Liver (tissue), 9 donors: ENCODE results near the gene CHP1. TPM values are rescaled to one million over a fixed set of nuclear protein-coding genes. Genes with fewer than 3 reads are reported as not detected.

ENCODE experiments used
- DNase-seq: peaks from one replicate; pipeline ENCODE4 v3.0.0-alpha.2; 2017; ENCODE audit warnings: low spot score
- H3K27ac ChIP-seq, 2 donors: one replicate each; pipeline ENCODE4 v1.7.0; 2013; ENCODE audit warnings: inconsistent platforms in 2 of 2, low read length in 2 of 2, control low read depth in 1 of 2, low read depth in 1 of 2, mild to moderate bottlenecking in 1 of 2
- H3K27me3 ChIP-seq, 4 donors: one replicate each; pipeline versions ENCODE4 v1.6.1 to v1.7.0; 2013; ENCODE audit warnings: low read length in 3 of 4, inconsistent platforms in 1 of 4, mild to moderate bottlenecking in 1 of 4, moderate library complexity in 1 of 4; ENCODE audit not compliant: control insufficient read depth in 4 of 4, insufficient read depth in 4 of 4
- H3K36me3 ChIP-seq, 4 donors: one replicate each; pipeline versions ENCODE4 v1.6.1 to v1.7.0; 2013; ENCODE audit warnings: low read length in 3 of 4, mild to moderate bottlenecking in 3 of 4, low read depth in 1 of 4, moderate library complexity in 1 of 4; ENCODE audit not compliant: control insufficient read depth in 4 of 4, insufficient read depth in 3 of 4
- H3K4me1 ChIP-seq, 4 donors: one replicate each; pipeline versions ENCODE4 v1.6.1 to v1.7.0; 2013; ENCODE audit warnings: low read length in 3 of 4, mild to moderate bottlenecking in 3 of 4, moderate library complexity in 1 of 4; ENCODE audit not compliant: control insufficient read depth in 4 of 4, insufficient read depth in 4 of 4
- H3K4me3 ChIP-seq, 3 donors: one replicate each; pipeline versions ENCODE4 v1.6.1 to v1.7.0; 2013; ENCODE audit warnings: low read length in 3 of 3, control low read depth in 1 of 3, low read depth in 1 of 3, mild to moderate bottlenecking in 1 of 3
- H3K9ac ChIP-seq, 2 donors: one replicate each; pipeline ENCODE4 v1.7.0; 2013; ENCODE audit warnings: low read length in 2 of 2, mild to moderate bottlenecking in 2 of 2, moderate library complexity in 2 of 2, control low read depth in 1 of 2, low read depth in 1 of 2
- H3K9me3 ChIP-seq, 4 donors: one replicate each; pipeline versions ENCODE4 v1.6.1 to v1.7.0; 2013; ENCODE audit warnings: low read length in 3 of 4; ENCODE audit not compliant: control insufficient read depth in 4 of 4
- ATF3 ChIP-seq: IDR thresholded peaks from 2 replicates; pipeline ENCODE4 v1.6.1; 2016; ENCODE audit warnings: antibody characterized with exemption
- CTCF ChIP-seq: fragments of 150-350 bp; IDR thresholded peaks from 2 replicates; pipeline ENCODE4 v1.5.1; 2017; ENCODE audit warnings: improper control_type of control experiment, low read depth, low read length; ENCODE audit not compliant: missing input control
- EGR1 ChIP-seq, 2 donors: IDR thresholded peaks; 2 replicates each; pipeline ENCODE4 v1.6.1; 2016 to 2018; ENCODE audit warnings: antibody characterized with exemption in 2 of 2, low read depth in 2 of 2
- FOXA1 ChIP-seq: IDR thresholded peaks from 2 replicates; pipeline ENCODE4 v1.6.1; 2016; ENCODE audit warnings: antibody characterized with exemption
- FOXA2 ChIP-seq: IDR thresholded peaks from 2 replicates; pipeline ENCODE4 v1.6.1; 2016; ENCODE audit warnings: antibody characterized with exemption
- GABPA ChIP-seq, 2 donors: IDR thresholded peaks in 1 of 2; conservative IDR thresholded peaks in 1 of 2; 2 replicates each; pipeline ENCODE4 v1.6.1; 2016; ENCODE audit warnings: antibody characterized with exemption in 2 of 2, mild to moderate bottlenecking in 1 of 2, moderate library complexity in 1 of 2
- HNF4A ChIP-seq, 2 donors: conservative IDR thresholded peaks; 2 replicates each; pipeline ENCODE4 v1.6.1; 2016; ENCODE audit warnings: antibody characterized with exemption in 2 of 2, mild to moderate bottlenecking in 2 of 2
- HNF4G ChIP-seq: IDR thresholded peaks from 2 replicates; pipeline ENCODE4 v1.6.1; 2016; ENCODE audit warnings: antibody characterized with exemption
- JUND ChIP-seq, 2 donors: IDR thresholded peaks; 2 replicates each; pipeline ENCODE4 v1.6.1; 2016; ENCODE audit warnings: antibody characterized with exemption in 2 of 2
- MAX ChIP-seq: IDR thresholded peaks from 2 replicates; pipeline ENCODE4 v1.6.1; 2016; ENCODE audit warnings: antibody characterized with exemption
- NR2F2 ChIP-seq: IDR thresholded peaks from 2 replicates; pipeline ENCODE4 v1.6.1; 2016; ENCODE audit warnings: antibody characterized with exemption
- RAD21 ChIP-seq, 2 donors: IDR thresholded peaks; 2 replicates each; pipeline ENCODE4 v1.6.1; 2016; ENCODE audit warnings: antibody characterized with exemption in 2 of 2, mild to moderate bottlenecking in 2 of 2
- REST ChIP-seq: IDR thresholded peaks from 2 replicates; pipeline ENCODE4 v1.6.1; 2016; ENCODE audit warnings: antibody characterized with exemption, mild to moderate bottlenecking
- RXRA ChIP-seq, 2 donors: IDR thresholded peaks; 2 replicates each; pipeline ENCODE4 v1.6.1; 2017 to 2018; ENCODE audit warnings: antibody characterized with exemption in 2 of 2, mild to moderate bottlenecking in 1 of 2
- SP1 ChIP-seq: IDR thresholded peaks from 2 replicates; pipeline ENCODE4 v1.6.1; 2018; ENCODE audit warnings: antibody characterized with exemption, mild to moderate bottlenecking
- TAF1 ChIP-seq: conservative IDR thresholded peaks from 2 replicates; pipeline ENCODE4 v1.6.1; 2016; ENCODE audit warnings: antibody characterized with exemption, mild to moderate bottlenecking
- YY1 ChIP-seq: IDR thresholded peaks from 2 replicates; pipeline ENCODE4 v1.6.1; 2016; ENCODE audit warnings: antibody characterized with exemption, mild to moderate bottlenecking
- ZBTB33 ChIP-seq: IDR thresholded peaks from 2 replicates; pipeline ENCODE4 v1.6.1; 2016; ENCODE audit warnings: antibody characterized with exemption
- WGBS: extraction: QIAGEN DNeasy Blood & Tissue Kit; methylation state at CpG from one replicate; pipeline ENCODE4 v1.1.7; 2013; 5-methylcytosine and 5-hydroxymethylcytosine counted together
- polyA plus RNA-seq, 2 donors: library from polyadenylated mRNA; stranded (reverse) in 1 of 2; unstranded in 1 of 2; fragments of 200-250 nt in 1 of 2; fragments of >200 nt in 1 of 2; fragmentation: Nextera tagmentation in 1 of 2; extraction: Ambion mirVana in 1 of 2; gene quantifications; one replicate each; pipeline versions ENCODE4 v1.2.1 to v1.2.3, GENCODE V29; 2013 to 2015
- total RNA-seq, 2 donors: library from RNA; depleted of rRNA; stranded (reverse); fragments of >200 nt; gene quantifications; one replicate each; pipeline ENCODE4 v1.2.3, GENCODE V29; 2014
- donor health status: healthy.
- donor health status: healthy.
- donor health status: healthy.
- donor health status: healthy.
- donor health status: healthy.

Gene CHP1
- total and polyA plus RNA-seq, 4 donors, result 87.4 to 162 (median 117) TPM

GRCh38 chr15:41183581-41183980 is 47.5 kb upstream of the CHP1 start (continued):
- no peak for TF ChIP-seq ZBTB33
- TF ChIP-seq FOXA1, result no peak
- TF ChIP-seq HNF4A (conservative IDR thresholded peaks at IDR 0.05), result no peak
- no peak for TF ChIP-seq NR2F2
- TF ChIP-seq HNF4G, result no peak
- no peak for TF ChIP-seq GABPA (IDR thresholded peaks at IDR 0.05 in 1 of 2, conservative IDR thresholded peaks at IDR 0.05 in 1 of 2)
- no peak for TF ChIP-seq JUND (IDR thresholded peaks at IDR 0.05)

GRCh38 chr15:41194444-41194843 is 36.6 kb upstream of the CHP1 start:
- H3K4me3 ChIP-seq, result no peak overlapping the region
- no peak overlapping the region for H3K27ac ChIP-seq
- H3K4me1 ChIP-seq, result peaks cover 0 to 2% (median 0%) of the 10 kb centered on the region in 4 donors
- H3K9ac ChIP-seq, result no peak overlapping the region
- H3K27me3 ChIP-seq, result no peaks in the 10 kb centered on the region
- no peak for TF ChIP-seq GABPA (IDR thresholded peaks at IDR 0.05 in 1 of 2, conservative IDR thresholded peaks at IDR 0.05 in 1 of 2)
- TF ChIP-seq RXRA (IDR thresholded peaks at IDR 0.05), result no peak
- no peak for TF ChIP-seq CTCF
- TF ChIP-seq YY1, result no peak
- TF ChIP-seq RAD21 (IDR thresholded peaks at IDR 0.05), result no peak
- TF ChIP-seq HNF4G, result no peak
- no peak for TF ChIP-seq HNF4A (conservative IDR thresholded peaks at IDR 0.05)
- no peak for TF ChIP-seq JUND (IDR thresholded peaks at IDR 0.05)
- no peak for TF ChIP-seq MAX
- TF ChIP-seq EGR1 (IDR thresholded peaks at IDR 0.05; ENCODE audit: low read depth in 2 of 2), result no peak
- TF ChIP-seq FOXA2, result no peak
- TF ChIP-seq ZBTB33, result no peak
- TF ChIP-seq NR2F2, result no peak
- no peak for TF ChIP-seq TAF1
- no peak for TF ChIP-seq SP1
- no peak for TF ChIP-seq REST
- TF ChIP-seq ATF3, result no peak
- no peak for TF ChIP-seq FOXA1
- DNase-seq, result no peak
- 99% methylated on average over 1 of the region's 1 CpG for WGBS
- H3K36me3 ChIP-seq, result no peaks in the 10 kb centered on the region
- H3K9me3 ChIP-seq, result no peaks in the 10 kb centered on the region
